Putamen (tissue), 1 donor: ENCODE measurements around the gene NEIL1.
"Not testable (repeated sequence)": the region's sequence is repeated elsewhere in the genome, so short reads cannot be mapped to it uniquely, and the experiment has no call there.

ENCODE experiments used
- DNase-seq: peaks from one replicate; pipeline ENCODE4 v3.0.0-alpha.2; 2016; ENCODE audit warnings: low spot score

Gene NEIL1

GRCh38 chr15:75346796-75347221 is at the start of gene NEIL1:
Gene NEIL1, plus strand, starts transcription at chr15:75347039. Its CDS starts 1,867 bp downstream, at chr15:75348906.
- no peak for DNase-seq

DNA sequence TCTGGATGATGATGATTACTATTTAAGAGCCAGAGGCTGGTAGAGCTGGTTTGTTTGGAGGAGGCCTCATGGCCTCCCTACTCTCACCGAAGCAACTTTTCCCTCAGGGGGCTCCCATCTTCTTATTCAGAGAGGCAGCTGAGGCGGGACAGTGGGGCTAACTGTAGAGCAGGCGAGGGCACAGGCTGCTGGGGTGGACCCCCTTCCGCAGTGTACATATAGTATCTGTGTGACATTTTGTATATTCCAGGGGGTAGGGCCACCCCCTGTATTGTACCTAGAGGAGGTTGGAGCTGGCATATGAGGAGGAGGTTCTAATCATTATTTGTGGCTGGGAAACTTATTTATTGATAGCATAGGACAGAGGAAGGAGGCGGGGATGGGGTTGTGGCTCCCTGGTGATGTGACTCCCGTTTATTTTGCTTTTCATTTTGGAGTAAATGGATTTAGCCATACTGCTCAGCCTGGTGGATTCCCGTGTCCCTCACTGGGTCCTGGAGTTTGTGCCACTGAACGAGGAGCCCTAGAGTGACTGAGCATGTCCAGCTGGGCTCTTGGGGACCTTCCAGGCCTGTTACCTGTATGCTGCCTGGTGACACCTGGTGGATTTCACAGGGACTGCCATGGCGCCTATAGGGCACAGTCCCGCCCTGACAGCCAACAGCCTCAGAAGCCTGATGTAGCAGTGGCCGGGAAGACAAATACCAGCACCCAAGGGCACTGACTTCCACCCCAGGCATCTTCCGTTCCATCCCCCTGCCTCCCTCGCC is 48.1 kb upstream of the NEIL1 start:
- not testable (repeated sequence) for DNase-seq

DNA sequence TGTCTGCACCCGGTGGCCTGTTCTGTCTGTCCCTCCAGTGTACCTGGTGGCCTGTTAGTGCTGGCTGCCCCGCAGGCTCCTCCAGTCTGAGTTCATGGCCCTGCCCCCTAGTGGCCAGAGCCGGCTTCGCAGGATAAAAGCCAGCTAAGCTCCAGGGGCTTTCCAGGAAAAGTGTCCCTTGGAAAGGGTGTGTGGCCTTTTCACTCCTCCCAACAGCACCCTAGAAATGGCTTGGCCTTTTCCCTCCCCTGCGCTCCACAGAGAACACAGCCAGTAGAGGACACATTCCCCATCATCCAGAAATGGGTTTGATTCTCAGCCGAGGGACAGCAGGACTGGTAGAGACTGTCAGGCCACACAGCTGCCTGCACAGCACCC is 47.5 kb upstream of the NEIL1 start:
- not testable (repeated sequence) for DNase-seq

DNA sequence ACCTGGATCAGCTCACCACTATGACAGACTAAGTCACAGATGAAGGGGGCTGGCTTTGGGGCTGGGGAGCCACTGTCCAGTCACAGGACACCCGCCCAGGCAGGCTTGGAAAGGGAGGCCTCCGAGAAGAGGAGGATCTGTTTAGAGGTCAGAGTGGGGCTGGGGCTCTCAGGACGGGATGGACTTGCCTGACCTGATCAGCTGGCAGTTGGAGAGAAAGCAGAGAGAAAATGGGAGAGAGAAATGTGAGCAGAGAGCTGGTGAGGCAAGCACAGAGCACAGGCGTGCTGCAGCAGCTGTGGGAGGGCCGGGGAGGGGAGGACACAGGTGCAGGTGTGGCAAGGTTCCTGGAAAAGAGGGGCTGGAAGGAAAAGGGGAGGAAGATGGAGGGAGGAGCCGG is 46.8 kb upstream of the NEIL1 start:
- not testable (repeated sequence) for DNase-seq

GRCh38 chr15:75302318-75302717 is 44.5 kb upstream of the NEIL1 start:
- no peak for DNase-seq

DNA sequence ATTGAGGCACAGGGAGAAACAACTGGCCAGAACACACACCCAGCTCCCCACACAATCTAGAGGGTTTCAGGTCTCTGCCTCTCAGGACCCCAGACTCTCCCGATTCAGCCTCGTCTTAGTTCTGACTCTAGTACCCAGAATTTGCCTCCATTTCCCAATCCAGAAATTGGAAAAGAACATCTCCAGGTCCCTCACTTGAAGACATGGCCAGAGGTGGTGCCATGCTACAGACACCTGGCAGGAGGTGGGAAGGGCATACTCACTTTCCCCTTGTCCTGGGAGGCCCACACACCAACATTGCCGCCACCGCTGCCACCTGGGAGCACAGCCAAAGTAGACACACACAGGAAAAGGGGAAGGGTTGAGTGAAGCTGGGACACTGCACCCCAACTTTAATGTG is 44.1 kb upstream of the NEIL1 start:
- DNase-seq: not testable (repeated sequence)

DNA sequence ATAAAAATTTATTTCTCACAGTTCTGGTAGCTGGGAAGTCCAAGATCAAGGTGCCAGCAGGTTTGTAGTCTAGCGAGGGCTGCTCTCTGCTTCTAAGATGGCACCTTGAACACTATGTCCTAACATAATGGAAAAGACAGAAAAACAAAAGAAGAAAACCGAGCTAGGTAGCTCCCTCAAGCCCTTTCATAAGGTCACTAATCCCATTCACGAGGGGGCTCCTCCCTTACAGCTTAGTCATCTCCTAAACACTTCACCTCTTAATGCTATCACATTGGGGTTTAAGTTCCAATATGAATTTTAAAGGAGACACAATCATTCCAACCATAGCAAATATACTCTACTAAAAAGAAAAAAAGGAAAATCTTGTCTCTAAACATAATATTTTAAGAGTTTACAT is 40.7 kb upstream of the NEIL1 start:
- no peak for DNase-seq

DNA sequence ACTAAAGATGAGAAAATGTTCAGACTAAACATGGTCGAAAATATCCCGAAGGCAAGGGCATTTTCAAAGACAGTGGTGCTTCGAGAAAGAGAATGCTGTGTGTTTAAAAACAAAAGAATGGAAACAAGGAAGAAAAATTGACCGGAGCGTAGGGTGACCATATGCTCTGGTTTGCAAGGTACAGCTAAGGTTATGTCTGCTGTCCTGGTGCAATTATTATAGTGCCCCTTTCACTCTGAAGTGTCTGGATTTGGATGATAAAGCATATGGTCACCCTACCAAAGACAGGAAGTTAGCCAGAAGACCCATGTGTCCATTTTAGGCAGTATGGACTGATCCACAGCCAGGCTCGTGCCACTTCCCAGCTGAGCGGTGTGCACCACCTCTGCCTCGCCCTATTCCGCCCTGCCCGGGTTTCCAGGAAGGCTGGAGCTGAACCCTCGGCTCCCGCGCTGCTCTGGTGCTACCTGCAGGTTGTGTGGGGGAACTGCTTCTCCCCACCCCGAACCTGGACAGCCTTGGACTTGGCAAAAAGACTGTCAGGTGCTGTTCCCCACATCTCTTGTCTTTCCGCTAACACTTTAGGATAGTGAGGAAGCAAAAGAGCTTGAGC is 39.0 kb upstream of the NEIL1 start:
- DNase-seq: no peak

- no peak for DNase-seq
Observed at GRCh38 chr15:75309711-75310110, 37.1 kb upstream of the NEIL1 start.

GRCh38 chr15:75312548-75312947 is 34.3 kb upstream of the NEIL1 start:
- not testable (repeated sequence) for DNase-seq

GRCh38 chr15:75313116-75313845 is 33.6 kb upstream of the NEIL1 start:
- DNase-seq: no peak

GRCh38 chr15:75314552-75315290 is 32.1 kb upstream of the NEIL1 start:
- no peak for DNase-seq

DNA sequence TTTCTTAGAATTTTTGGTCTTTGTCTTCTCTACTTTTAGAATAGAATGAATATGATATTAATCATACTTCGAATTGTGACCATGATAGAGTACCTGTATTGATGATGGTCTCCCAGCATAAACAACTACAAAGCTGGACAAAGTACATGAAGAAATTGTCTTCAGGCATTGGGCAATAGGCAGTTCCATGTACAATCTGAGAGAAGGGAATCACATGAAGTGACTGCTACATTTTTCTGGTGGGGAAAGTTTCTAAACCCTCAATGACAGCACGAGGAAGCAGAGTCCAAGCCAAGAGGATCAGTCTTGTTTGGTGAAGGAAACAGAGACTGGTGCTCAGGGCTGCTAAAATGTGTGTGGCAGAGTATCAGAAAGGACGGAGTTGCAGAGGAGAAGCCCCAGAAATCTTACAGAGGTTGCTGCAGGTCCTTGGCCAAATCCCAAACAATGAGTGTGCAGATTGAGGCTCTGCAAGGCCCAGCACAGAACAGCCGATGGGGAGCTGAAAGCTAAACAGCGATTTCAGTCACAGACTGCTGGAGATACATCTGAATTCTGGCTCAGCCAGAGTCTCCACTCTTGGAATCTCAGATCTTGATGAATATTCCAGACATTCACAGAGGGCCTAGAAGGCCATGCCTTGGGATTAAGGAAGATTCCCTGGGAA is 27.5 kb upstream of the NEIL1 start:
- DNase-seq: not testable (repeated sequence)

GRCh38 chr15:75321711-75322110 is 25.1 kb upstream of the NEIL1 start:
- DNase-seq: no peak

DNA sequence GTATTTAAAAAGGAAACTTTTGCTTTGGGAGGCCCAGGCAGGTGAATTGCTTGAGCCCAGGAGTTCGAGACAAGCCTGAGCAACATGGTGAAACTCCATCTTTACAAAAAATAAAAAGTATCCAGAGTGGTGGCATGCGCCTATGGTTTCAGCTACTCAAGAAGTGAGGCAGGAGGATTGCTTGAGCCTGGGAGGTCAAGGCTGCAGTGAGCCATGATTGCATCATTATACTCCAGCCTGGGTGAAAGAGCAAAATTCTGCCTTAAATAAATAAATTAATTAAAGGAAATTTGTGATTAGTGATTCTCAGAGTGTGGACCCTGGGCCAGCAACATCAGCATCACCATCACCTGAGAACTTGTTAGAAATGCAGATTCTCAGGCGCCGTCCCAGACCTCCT is 20.9 kb upstream of the NEIL1 start:
- DNase-seq: no peak

GRCh38 chr15:75327005-75327404 is 19.8 kb upstream of the NEIL1 start:
- DNase-seq: no peak

DNA sequence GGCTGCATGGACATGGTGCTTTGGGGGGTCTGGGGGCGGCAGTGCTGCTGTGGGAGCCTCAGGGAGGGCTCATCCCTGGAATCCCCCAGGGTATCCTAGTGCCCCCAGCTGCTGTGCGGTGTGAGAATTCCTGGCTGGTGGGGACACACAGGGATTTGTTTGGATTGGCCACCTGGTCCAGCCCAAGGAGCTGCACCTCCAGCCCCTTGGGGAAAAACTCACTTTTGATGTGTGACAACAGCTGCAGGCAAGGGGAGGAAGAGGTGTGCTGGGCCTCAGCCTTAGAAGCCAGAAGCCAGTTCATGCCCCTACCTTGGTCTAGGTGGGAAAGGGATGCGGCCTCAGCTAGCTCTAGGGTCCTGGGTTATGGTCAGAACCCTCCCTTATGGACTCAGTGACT is 19.3 kb upstream of the NEIL1 start:
- no peak for DNase-seq

DNA sequence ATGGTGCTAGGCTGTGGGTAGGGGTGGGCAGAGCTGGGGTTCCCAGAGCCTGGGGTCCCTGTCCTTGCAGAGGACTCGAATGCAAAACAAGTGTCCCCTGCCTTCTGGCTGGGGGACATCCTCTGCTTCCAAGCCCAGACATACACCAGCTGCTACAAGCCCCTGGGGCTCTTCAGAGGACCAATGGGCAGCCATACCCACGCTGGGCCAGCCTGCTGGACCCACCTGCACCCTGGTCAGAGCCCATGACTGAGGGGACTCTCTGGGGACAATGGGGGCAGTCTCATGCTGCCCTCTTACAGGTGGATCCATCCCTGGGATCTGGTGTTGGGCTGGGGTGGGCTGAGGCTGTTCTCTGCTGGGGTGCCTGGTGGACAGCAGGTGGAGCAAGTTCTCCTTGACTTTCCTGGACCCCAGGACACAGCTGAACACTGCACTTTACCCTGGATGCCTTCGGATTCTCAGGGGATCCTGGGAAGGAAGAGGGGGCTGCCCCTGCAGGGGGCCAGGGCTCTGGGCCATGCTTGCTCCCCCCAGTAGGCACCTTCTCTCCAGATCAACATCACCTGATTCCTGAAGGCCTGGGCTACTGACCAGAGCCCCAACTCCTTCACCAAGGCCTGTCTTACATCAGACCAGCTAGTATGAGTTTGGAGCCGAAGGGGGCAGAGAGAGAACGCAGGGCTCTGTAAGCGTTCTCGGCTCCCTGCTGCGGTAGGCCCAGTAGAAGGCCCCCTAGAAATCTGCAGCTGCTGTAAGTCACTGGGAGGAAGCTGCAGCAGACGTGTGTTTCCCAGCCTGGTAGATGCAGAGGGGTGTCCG is 18.1 kb upstream of the NEIL1 start:
- no peak for DNase-seq

GRCh38 chr15:75329571-75329970 is 17.3 kb upstream of the NEIL1 start:
- no peak for DNase-seq

- not testable (repeated sequence) for DNase-seq
Observed at GRCh38 chr15:75332093-75332492, 14.7 kb upstream of the NEIL1 start.
